Measurements from ENCODE around the gene MYL6B. TPM values are rescaled to one million over a fixed set of nuclear protein-coding genes. Genes with fewer than 3 reads are reported as not detected.
A peak's percentile ranks its signal among the peaks of the same experiment; 100 is the strongest.
"Not testable (repeated sequence)": the region's sequence is repeated elsewhere in the genome, so short reads cannot be mapped to it uniquely, and the experiment has no call there.

Gene MYL6B
- total and polyA plus RNA-seq, 2 of the 4 experiments (the other 2 are of a cell fraction) = 78.3 to 112 TPM

DNA sequence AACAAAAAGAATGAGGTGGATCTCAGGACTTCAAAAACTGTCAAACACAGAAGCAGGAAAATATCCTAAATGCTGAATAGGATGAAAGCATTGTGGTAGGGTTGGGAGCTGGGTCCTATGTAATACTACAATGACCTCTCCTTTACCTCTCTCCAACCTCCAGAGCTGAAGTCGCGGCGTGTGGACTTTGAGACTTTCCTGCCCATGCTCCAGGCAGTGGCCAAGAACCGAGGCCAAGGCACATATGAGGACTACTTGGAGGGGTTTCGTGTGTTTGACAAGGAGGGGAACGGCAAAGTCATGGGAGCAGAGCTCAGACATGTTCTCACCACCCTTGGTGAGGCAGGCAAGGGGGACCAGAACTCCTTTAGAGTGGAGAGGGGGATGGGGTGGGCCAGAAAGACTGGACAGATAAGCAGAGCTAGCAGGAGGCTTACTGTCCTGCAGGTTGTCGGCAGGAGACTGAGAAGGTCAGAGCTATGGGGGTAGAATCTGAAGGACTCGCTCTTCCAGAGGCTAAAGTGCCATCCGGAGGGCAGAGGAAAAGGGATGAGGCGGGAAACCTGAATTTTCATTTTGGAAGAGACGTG lies 3.0 kb downstream of the MYL6B start:
- in situ Hi-C loops (cut with MboI; ENCODE audit: low sequenced_read_pairs) (no loop called here), intact Hi-C loops (cut with micrococcal nuclease) (no loop called here), dilution Hi-C loops (cut with HindIII; ENCODE audit: low sequenced_read_pairs, unreplicated experiment) (no loop called here)
- no peak overlapping the region for H3K4me3 ChIP-seq (ENCODE audit: insufficient read depth, low read depth, low read length)
- no peak overlapping the region for H2AK5ac ChIP-seq (ENCODE audit: low read depth, low read length)
- no peak overlapping the region for H2BK120ac ChIP-seq (ENCODE audit: low read depth, low read length)
- H3K9me1 ChIP-seq (ENCODE audit: insufficient read depth, low read length) = peaks cover 12% of the 10 kb centered on the region
- TF ChIP-seq RFX5 (IDR thresholded peaks at IDR 0.05; ENCODE audit: low read depth, low read length) (no peak), RCOR1 (IDR thresholded peaks at IDR 0.05; ENCODE audit: insufficient replicate concordance, low read length) (no peak)
- H2BK20ac ChIP-seq (ENCODE audit: low read depth, low read length) = no peak overlapping the region
- H3K27me3 ChIP-seq (ENCODE audit: control insufficient read depth, insufficient read depth, low read length) = no peaks in the 10 kb centered on the region
- H3K27ac ChIP-seq (ENCODE audit: insufficient read depth, low read length) = no peak overlapping the region
- no peak overlapping the region for H2AK9ac ChIP-seq (replicated peaks; ENCODE audit: low read depth, low read length, poor library complexity)
- H3K4ac ChIP-seq (ENCODE audit: low read depth, low read length) = no peak overlapping the region
- POLR2A ChIA-PET (ENCODE audit: unreplicated experiment) = no interaction called here
- no TSS peak for BruUV-seq (replicated peaks)
- peaks cover 21% of the 10 kb centered on the region for H4K20me1 ChIP-seq (ENCODE audit: insufficient read depth, low read length)
- CTCF ChIA-PET = no interaction called here
- H2AFZ ChIP-seq (replicated peaks; ENCODE audit: low read length, poor library complexity) = no peak overlapping the region
- H3K79me1 ChIP-seq (ENCODE audit: low read depth in 1 of 2, low read length in 2 of 2) = peaks cover 22 to 61% of the 10 kb centered on the region in 2 experiments
- H4K5ac ChIP-seq (ENCODE audit: low read depth, low read length) = no peak overlapping the region
- no peak overlapping the region for H3K4me2 ChIP-seq (ENCODE audit: low read depth, low read length)
- no peak for ATAC-seq (ENCODE audit: low read depth)
- H3K9me3 ChIP-seq (ENCODE audit: control insufficient read depth, insufficient read depth, low read length) = no peaks in the 10 kb centered on the region
- no peak overlapping the region for H4K91ac ChIP-seq (ENCODE audit: insufficient read depth, low read depth, low read length)
- no peak overlapping the region for H3K14ac ChIP-seq (replicated peaks; ENCODE audit: low read depth, low read length)
- DNase-seq = no peak
- no peak overlapping the region for H3K56ac ChIP-seq (ENCODE audit: extremely low read depth, insufficient read depth, low read length)
- H3K18ac ChIP-seq (ENCODE audit: low read depth, low read length) = no peak overlapping the region
- peaks cover 19% of the 10 kb centered on the region for H3K4me1 ChIP-seq (ENCODE audit: control insufficient read depth, insufficient read depth, low read length)
- 97% methylated on average over 6 of the region's 11 CpGs; no CpG with 5 or more reads in 1 of the 2 experiments for WGBS, 2 experiments (ENCODE audit: extremely low coverage in 2 of 2, insufficient read length in 1 of 2)
- peaks cover 19% of the 10 kb centered on the region for H3K36me3 ChIP-seq (ENCODE audit: control insufficient read depth, insufficient read depth, low read length)
- no peak overlapping the region for H3K23ac ChIP-seq (ENCODE audit: low read depth, low read length)
- H2BK5ac ChIP-seq (ENCODE audit: low read depth, low read length, poor library complexity, severe bottlenecking) = no peak overlapping the region
- no peak overlapping the region for H4K8ac ChIP-seq (ENCODE audit: low read depth in 2 of 2, low read length in 2 of 2)
- no peak overlapping the region for H3K9ac ChIP-seq (ENCODE audit: low read depth, low read length)
- H2BK15ac ChIP-seq (ENCODE audit: low read depth, low read length) = no peak overlapping the region

DNA sequence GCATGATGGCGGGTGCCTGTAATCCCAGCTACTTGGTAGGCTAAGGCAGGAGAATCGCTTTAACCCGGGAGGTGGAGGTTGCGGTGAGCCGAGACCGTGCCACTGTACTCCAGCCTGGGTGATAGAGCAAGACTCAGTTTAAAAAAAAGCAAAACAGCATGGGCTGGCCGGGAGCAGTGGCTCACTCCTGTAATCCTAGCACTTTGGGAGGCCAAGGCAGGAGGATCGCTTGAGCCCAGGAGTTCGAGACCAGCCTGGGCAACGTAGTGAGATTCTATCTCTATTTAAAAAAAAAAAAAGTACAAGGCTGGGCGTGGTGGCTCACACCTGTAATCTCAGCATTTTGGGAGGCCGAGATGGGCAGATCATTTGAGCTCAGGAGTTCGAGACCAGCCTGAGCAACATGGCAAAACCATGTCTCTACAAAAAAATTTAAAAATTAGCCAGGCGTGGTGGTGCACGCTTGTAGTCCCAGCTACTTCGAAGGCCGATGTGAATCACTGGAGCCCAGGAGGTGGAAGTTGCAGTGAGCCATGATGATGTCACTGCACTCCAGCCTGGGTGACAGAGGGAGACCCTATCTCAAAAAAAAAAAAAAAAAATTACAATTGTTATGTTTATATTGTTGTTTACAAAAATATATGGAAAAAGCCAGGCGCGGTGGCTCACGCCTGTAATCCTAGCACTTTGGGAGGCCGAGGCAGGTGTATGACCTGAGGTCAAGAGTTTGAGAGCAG lies 4.2 kb downstream of the MYL6B start:
- Histone ChIP-seq H4K20me1 (ENCODE audit: insufficient read depth, low read length) (peaks cover 34% of the 10 kb centered on the region), H4K8ac (ENCODE audit: low read depth in 2 of 2, low read length in 2 of 2) (peak overlapping the region in 1 of 2 experiments; percentile 89; a peak in 2 of 4 replicates), H3K36me3 (ENCODE audit: control insufficient read depth, insufficient read depth, low read length) (peaks cover 31% of the 10 kb centered on the region), H3K4me1 (ENCODE audit: control insufficient read depth, insufficient read depth, low read length) (peaks cover 23% of the 10 kb centered on the region), H2AK5ac (ENCODE audit: low read depth, low read length) (0 out of 2 replicates have a peak overlapping the region, but pooled peaks have one; percentile 86), H3K27ac (ENCODE audit: insufficient read depth, low read length) (peak overlapping the region; percentile 88; the same call in 1 of the 2 replicates), H3K9ac (ENCODE audit: low read depth, low read length) (peak overlapping the region; percentile 76; the same call in 1 of the 2 replicates), H3K4ac (ENCODE audit: low read depth, low read length) (peak overlapping the region; percentile 96; the same call in 1 of the 2 replicates), H3K4me3 (ENCODE audit: insufficient read depth, low read depth, low read length) (peak overlapping the region; percentile 42; the same call in 1 of the 2 replicates), H3K79me1 (ENCODE audit: low read depth in 1 of 2, low read length in 2 of 2) (peaks cover 27 to 69% of the 10 kb centered on the region in 2 experiments)
- H2AFZ ChIP-seq (replicated peaks; ENCODE audit: low read length, poor library complexity); in situ Hi-C loops (cut with MboI; ENCODE audit: low sequenced_read_pairs); H2AK9ac ChIP-seq (replicated peaks; ENCODE audit: low read depth, low read length, poor library complexity); H4K5ac ChIP-seq (ENCODE audit: low read depth, low read length); H3K18ac ChIP-seq (ENCODE audit: low read depth, low read length); H3K27me3 ChIP-seq (ENCODE audit: control insufficient read depth, insufficient read depth, low read length); H3K9me3 ChIP-seq (ENCODE audit: control insufficient read depth, insufficient read depth, low read length); ATAC-seq (ENCODE audit: low read depth); H2BK5ac ChIP-seq (ENCODE audit: low read depth, low read length, poor library complexity, severe bottlenecking); intact Hi-C loops (cut with micrococcal nuclease); H3K9me1 ChIP-seq (ENCODE audit: insufficient read depth, low read length); H3K23ac ChIP-seq (ENCODE audit: low read depth, low read length); H3K56ac ChIP-seq (ENCODE audit: extremely low read depth, insufficient read depth, low read length); H2BK15ac ChIP-seq (ENCODE audit: low read depth, low read length); dilution Hi-C loops (cut with HindIII; ENCODE audit: low sequenced_read_pairs, unreplicated experiment); H2BK20ac ChIP-seq (ENCODE audit: low read depth, low read length); H4K91ac ChIP-seq (ENCODE audit: insufficient read depth, low read depth, low read length); H3K4me2 ChIP-seq (ENCODE audit: low read depth, low read length); H2BK120ac ChIP-seq (ENCODE audit: low read depth, low read length); BruUV-seq (replicated peaks); H3K14ac ChIP-seq (replicated peaks; ENCODE audit: low read depth, low read length): not testable (repeated sequence)
- ChIA-PET POLR2A (ENCODE audit: unreplicated experiment) (interaction anchor here (0.6 kb wide), 1 partner anchor 10 kb away, joined by 5 read pairs; no protein-coding TSS in a partner anchor), CTCF (interaction anchor here (0.6 kb wide), 1 partner anchor 1698 kb away, joined by 4 read pairs; no protein-coding TSS in a partner anchor)
- WGBS, 2 experiments (ENCODE audit: extremely low coverage in 2 of 2, insufficient read length in 1 of 2) = 100% methylated on average over 6 of the region's 21 CpGs; no CpG with 5 or more reads in 1 of the 2 experiments
- DNase-seq = peak; percentile 42

All from IMR-90 (cell line).